ENCODE measurements around the gene MARK1.

Gene MARK1

GRCh38 chr1:220706480-220706879, 178.5 kb downstream of the MARK1 start:
- no peak overlapping the region for H3K27ac ChIP-seq (ENCODE audit: low read depth, low read length)

GRCh38 chr1:220707160-220707559, 179.2 kb downstream of the MARK1 start:
- Histone ChIP-seq H3K9me3 (ENCODE audit: low read length) (no peaks in the 10 kb centered on the region), H3K4me1 (ENCODE audit: insufficient read depth, low read length) (no peaks in the 10 kb centered on the region), H3K27ac (ENCODE audit: low read depth, low read length) (no peak overlapping the region), H3K4me3 (ENCODE audit: low read depth in 1 of 2, low read length in 2 of 2) (no peak overlapping the region), H3K27me3 (ENCODE audit: control insufficient read depth in 1 of 2, insufficient read depth in 2 of 2, low read length in 2 of 2) (no peaks in the 10 kb centered on the region), H3K9ac (ENCODE audit: low read length) (no peak overlapping the region), H3K36me3 (ENCODE audit: insufficient read depth, low read length) (no peaks in the 10 kb centered on the region)

More at GRCh38 chr1:220706480-220706879, 178.5 kb downstream of the MARK1 start:
- no peaks in the 10 kb centered on the region for H3K4me1 ChIP-seq (ENCODE audit: insufficient read depth, low read length)
- H3K9me3 ChIP-seq (ENCODE audit: low read length), result no peaks in the 10 kb centered on the region
- no peak overlapping the region for H3K9ac ChIP-seq (ENCODE audit: low read length)
- H3K4me3 ChIP-seq (ENCODE audit: low read depth in 1 of 2, low read length in 2 of 2), result no peak overlapping the region
- no peaks in the 10 kb centered on the region for H3K27me3 ChIP-seq (ENCODE audit: control insufficient read depth in 1 of 2, insufficient read depth in 2 of 2, low read length in 2 of 2)
- no peaks in the 10 kb centered on the region for H3K36me3 ChIP-seq (ENCODE audit: insufficient read depth, low read length)

GRCh38 chr1:220708244-220708643, 180.3 kb downstream of the MARK1 start:
- no peak overlapping the region for H3K9ac ChIP-seq (ENCODE audit: low read length)
- no peaks in the 10 kb centered on the region for H3K4me1 ChIP-seq (ENCODE audit: insufficient read depth, low read length)
- H3K27me3 ChIP-seq (ENCODE audit: control insufficient read depth in 1 of 2, insufficient read depth in 2 of 2, low read length in 2 of 2), result no peaks in the 10 kb centered on the region
- H3K4me3 ChIP-seq (ENCODE audit: low read depth in 1 of 2, low read length in 2 of 2), result no peak overlapping the region
- no peak overlapping the region for H3K27ac ChIP-seq (ENCODE audit: low read depth, low read length)
- H3K36me3 ChIP-seq (ENCODE audit: insufficient read depth, low read length), result no peaks in the 10 kb centered on the region
- H3K9me3 ChIP-seq (ENCODE audit: low read length), result no peaks in the 10 kb centered on the region

DNA sequence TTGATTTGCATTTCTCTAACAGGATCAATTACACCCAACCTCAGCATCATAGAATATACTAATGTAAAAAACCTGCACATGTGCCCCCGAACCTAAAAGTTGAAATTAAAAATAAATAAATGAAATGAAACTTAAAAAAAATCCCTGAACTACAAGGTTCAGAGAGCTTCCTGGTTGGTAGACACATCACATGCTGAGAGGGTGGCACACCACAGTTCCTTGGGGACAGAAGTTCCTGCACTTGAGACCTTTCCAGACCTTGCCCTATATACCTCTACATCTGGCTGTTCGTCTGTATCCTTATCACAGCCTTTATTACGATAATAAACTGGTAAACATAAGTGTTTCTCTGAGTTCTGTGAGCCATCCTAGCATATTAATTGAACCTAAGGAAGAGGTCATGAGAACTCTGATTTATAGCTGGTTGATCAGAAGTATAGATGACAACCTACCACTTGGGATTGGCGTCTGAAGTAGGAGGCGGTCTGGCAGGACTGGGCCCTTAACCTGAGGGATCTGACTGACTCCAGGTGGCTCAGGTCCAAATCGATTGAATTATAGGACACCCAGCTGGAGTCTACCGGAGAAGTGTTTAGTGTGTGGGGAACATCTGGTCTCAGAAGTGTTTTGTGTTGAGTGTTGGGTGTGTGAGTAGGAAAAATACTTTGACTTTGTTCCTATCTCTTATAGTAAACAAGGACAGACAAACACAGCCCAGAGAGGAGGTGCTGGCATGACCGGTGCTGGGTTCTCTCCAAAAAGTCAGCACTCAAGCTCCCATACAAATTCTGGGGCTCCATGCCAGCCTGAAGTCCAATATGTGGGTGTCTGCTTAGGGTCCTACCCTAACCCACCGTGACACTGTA, 181.2 kb downstream of the MARK1 start:
- Histone ChIP-seq H3K36me3 (ENCODE audit: insufficient read depth, low read length) (no peaks in the 10 kb centered on the region), H3K4me3 (ENCODE audit: low read depth in 1 of 2, low read length in 2 of 2) (no peak overlapping the region), H3K9me3 (ENCODE audit: low read length) (no peaks in the 10 kb centered on the region), H3K9ac (ENCODE audit: low read length) (no peak overlapping the region), H3K4me1 (ENCODE audit: insufficient read depth, low read length) (no peaks in the 10 kb centered on the region), H3K27ac (ENCODE audit: low read depth, low read length) (no peak overlapping the region), H3K27me3 (ENCODE audit: control insufficient read depth in 1 of 2, insufficient read depth in 2 of 2, low read length in 2 of 2) (no peaks in the 10 kb centered on the region)

DNA sequence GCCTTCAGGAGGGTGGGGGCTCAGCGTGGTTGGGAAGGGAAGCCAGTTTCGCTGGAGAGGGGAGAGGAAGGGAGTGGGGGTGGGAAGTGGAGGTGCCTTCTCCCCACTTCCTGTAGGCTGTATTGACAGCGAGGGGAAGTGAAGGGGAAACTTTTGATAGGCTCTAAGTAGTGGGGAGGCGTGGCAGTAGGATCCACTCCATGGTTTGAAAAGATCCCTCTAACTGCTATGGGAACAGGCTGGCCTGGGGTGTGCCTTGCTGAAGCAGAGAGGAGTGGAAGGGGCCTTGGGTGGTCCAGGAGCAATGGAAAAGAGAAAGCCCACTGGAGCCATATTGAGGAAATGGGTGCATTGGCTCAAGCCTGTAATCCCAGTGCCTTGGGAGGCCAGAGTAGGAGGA, 182.4 kb downstream of the MARK1 start:
- no peak overlapping the region for H3K27ac ChIP-seq (ENCODE audit: low read depth, low read length)
- H3K4me3 ChIP-seq (ENCODE audit: low read depth in 1 of 2, low read length in 2 of 2), result no peak overlapping the region
- H3K9ac ChIP-seq (ENCODE audit: low read length), result no peak overlapping the region
- no peaks in the 10 kb centered on the region for H3K4me1 ChIP-seq (ENCODE audit: insufficient read depth, low read length)
- H3K36me3 ChIP-seq (ENCODE audit: insufficient read depth, low read length), result no peaks in the 10 kb centered on the region
- H3K9me3 ChIP-seq (ENCODE audit: low read length), result no peaks in the 10 kb centered on the region
- H3K27me3 ChIP-seq (ENCODE audit: control insufficient read depth in 1 of 2, insufficient read depth in 2 of 2, low read length in 2 of 2), result no peaks in the 10 kb centered on the region

DNA sequence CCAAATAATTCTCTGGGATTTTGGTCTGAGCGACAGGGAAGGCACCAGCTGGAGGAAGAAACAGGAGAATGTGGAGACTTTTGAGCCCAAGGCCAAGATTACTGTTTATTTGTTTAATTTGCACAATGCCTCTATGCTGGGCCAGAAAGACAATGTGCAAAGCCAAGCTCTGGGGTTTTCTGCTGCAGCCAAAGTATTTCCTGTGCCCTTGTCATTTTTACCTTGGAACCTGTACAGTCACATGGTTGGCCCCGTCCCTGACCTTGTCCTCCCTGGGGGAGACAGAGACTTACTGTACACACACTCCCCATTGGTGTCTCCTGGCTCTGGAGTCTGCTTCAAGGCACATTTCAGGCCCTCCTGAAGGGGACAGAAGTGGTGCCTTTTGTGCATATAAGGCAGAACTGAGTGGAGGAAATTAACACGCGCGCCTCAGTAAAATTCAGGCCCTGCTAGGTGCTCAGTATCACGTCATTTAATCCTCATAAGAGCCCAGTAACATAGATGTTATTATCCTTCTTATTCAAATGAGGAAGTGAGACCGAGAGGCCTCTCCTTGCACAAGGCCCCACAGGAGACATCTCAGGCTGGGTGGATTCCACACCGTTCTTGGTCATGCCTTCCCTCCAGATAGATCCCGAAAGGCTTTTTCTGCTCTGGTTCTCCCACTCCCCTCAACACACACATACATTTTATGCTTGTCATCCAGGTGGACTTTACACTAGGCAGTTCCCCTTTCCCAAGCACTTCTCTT, 183.3 kb downstream of the MARK1 start:
- no peaks in the 10 kb centered on the region for H3K36me3 ChIP-seq (ENCODE audit: insufficient read depth, low read length)
- H3K27me3 ChIP-seq (ENCODE audit: control insufficient read depth in 1 of 2, insufficient read depth in 2 of 2, low read length in 2 of 2), result no peaks in the 10 kb centered on the region
- no peaks in the 10 kb centered on the region for H3K4me1 ChIP-seq (ENCODE audit: insufficient read depth, low read length)
- H3K9me3 ChIP-seq (ENCODE audit: low read length), result no peaks in the 10 kb centered on the region
- H3K4me3 ChIP-seq (ENCODE audit: low read depth in 1 of 2, low read length in 2 of 2), result no peak overlapping the region
- H3K27ac ChIP-seq (ENCODE audit: low read depth, low read length), result no peak overlapping the region
- no peak overlapping the region for H3K9ac ChIP-seq (ENCODE audit: low read length)

All from muscle layer of colon (tissue), 2 donors.